Caki2 (cell line): ENCODE data around the gene TUBA3C. TPM values are rescaled to one million over a fixed set of nuclear protein-coding genes. Genes with fewer than 3 reads are reported as not detected.
"Not testable (repeated sequence)": the region's sequence is repeated elsewhere in the genome, so short reads cannot be mapped to it uniquely, and the experiment has no call there.

Source experiments
- DNase-seq: peaks from one replicate; pipeline ENCODE4 v3.0.0-alpha.2; 2015; ENCODE audit warnings: low read depth
- in situ Hi-C: cut with HindIII; loops from 2 replicates; pipeline ENCODE4 v1.10.0; 2016; ENCODE audit warnings: low sequenced_read_pairs, low pct_unique_long_range_greater_than_20kb, mixed read lengths
- total RNA-seq: library from RNA; depleted of rRNA; stranded (reverse); fragments of >200 nt; shearing (Covaris generic); gene quantifications from 2 replicates; pipeline ENCODE4 v1.2.3, GENCODE V29; 2014; ENCODE audit warnings: low replicate concordance; rRNA removed

The TUBA3C gene
- not detected in 2 replicates for total RNA-seq

GRCh38 chr13:19181621-19182485 lies at the start of gene TUBA3C:
TSS of gene TUBA3C (minus strand) at chr13:19181824. CDS start at chr13:19181747, 77 bp downstream.
- no peak for DNase-seq

GRCh38 chr13:19207413-19207812 lies 25.8 kb upstream of the TUBA3C start:
- in situ Hi-C loops, DNase-seq: not testable (repeated sequence)

More at GRCh38 chr13:19181621-19182485, at the start of gene TUBA3C:
- in situ Hi-C loops: no loop called here

GRCh38 chr13:19192622-19193021 lies 11.0 kb upstream of the TUBA3C start:
- in situ Hi-C loops, DNase-seq: not testable (repeated sequence)

- DNase-seq, in situ Hi-C loops: not testable (repeated sequence)
These were observed 8.3 kb upstream of the TUBA3C start for GRCh38 chr13:19189911-19190310.

GRCh38 chr13:19189368-19189767 lies 7.7 kb upstream of the TUBA3C start:
- DNase-seq, in situ Hi-C loops: not testable (repeated sequence)

GRCh38 chr13:19185865-19186645 lies 4.4 kb upstream of the TUBA3C start:
- in situ Hi-C loops: no loop called here
- DNase-seq: no peak

- in situ Hi-C loops: no loop called here
- no peak for DNase-seq
These were observed 3.7 kb upstream of the TUBA3C start for GRCh38 chr13:19185086-19185864.

- in situ Hi-C loops: no loop called here
- DNase-seq: no peak
These were observed 2.6 kb upstream of the TUBA3C start for GRCh38 chr13:19184176-19184575.

- in situ Hi-C loops: no loop called here
These were observed 2.1 kb upstream of the TUBA3C start for GRCh38 chr13:19183676-19184075.

GRCh38 chr13:19182536-19182935 lies 912 bp upstream of the TUBA3C start:
- in situ Hi-C loops: no loop called here
- no peak for DNase-seq

More at GRCh38 chr13:19183676-19184075, 2.1 kb upstream of the TUBA3C start:
- DNase-seq: no peak

GRCh38 chr13:19181021-19181620 lies 503 bp downstream of the TUBA3C start:
- no peak for DNase-seq
- in situ Hi-C loops: no loop called here

GRCh38 chr13:19179916-19180315 lies 1.7 kb downstream of the TUBA3C start:
- DNase-seq: no peak
- in situ Hi-C loops: no loop called here

GRCh38 chr13:19178901-19179593 lies 2.6 kb downstream of the TUBA3C start:
- DNase-seq: no peak
- in situ Hi-C loops: no loop called here

GRCh38 chr13:19176981-19177776 lies 4.4 kb downstream of the TUBA3C start:
- DNase-seq, in situ Hi-C loops: not testable (repeated sequence)

- DNase-seq: no peak
- in situ Hi-C loops: no loop called here
These were observed 7.9 kb downstream of the TUBA3C start for GRCh38 chr13:19173752-19174151.

- in situ Hi-C loops: no loop called here
These were observed 9.0 kb downstream of the TUBA3C start for GRCh38 chr13:19172647-19173030.

More at GRCh38 chr13:19172647-19173030, 9.0 kb downstream of the TUBA3C start:
- DNase-seq: no peak
